HepG2 (cell line): ENCODE measurements around the gene RAI14. TPM values are rescaled to one million over a fixed set of nuclear protein-coding genes. Genes with fewer than 3 reads are reported as not detected.

Experiments
- ATAC-seq: fragments of 200-7000 bp; cut with Tn5 transposase; 3 replicates; pipeline ENCODE4 v1.9.1; 2020; ENCODE audit warnings: mild to moderate bottlenecking, moderate library complexity
- BruUV-seq: library from RNA; stranded (reverse); fragments of 400-500 nt; replicated peaks from 2 replicates; lab custom pipeline; 2021; lab: Mats Ljungman, UMichigan
- CTCF ChIA-PET: fragments of 300-600 bp; formaldehyde crosslinking; extraction: SDS; loops from one replicate; lab custom pipeline; 2021; ENCODE audit warnings: low total read pairs, inconsistent platforms, low intra/inter-chr PET ratio; lab: Yijun Ruan, JAX
- POLR2A ChIA-PET: fragments of 350-600 bp; sonication (Branson Sonifier 250); formaldehyde crosslinking; loops from one replicate; lab custom pipeline; 2020; ENCODE audit warnings: antibody characterized with exemption, inconsistent platforms; lab: Yijun Ruan, JAX
- DNase-seq: peaks from one replicate; pipeline ENCODE4 v3.0.0-alpha.2; 2015; ENCODE audit warnings: low spot score
- FAIRE-seq: peaks from 3 replicates; lab custom pipeline; 2011; peaks lifted over from hg19 to GRCh38; lab: Jason Lieb, UNC
- H2AFZ ChIP-seq: one replicate; pipeline ENCODE4 v1.6.1; 2011; ENCODE audit warnings: low read length, inconsistent platforms
- H3K27ac ChIP-seq: fragments of 300-600 bp; 3 replicates; pipeline ENCODE4 v1.8.0; 2011; ENCODE audit warnings: mixed run types, mild to moderate bottlenecking, mixed read lengths, low read length, inconsistent platforms; ENCODE audit not compliant: insufficient read depth; ENCODE audit errors: extremely low read length
- H3K27me3 ChIP-seq, 2 experiments: fragments of 200-600 bp in 1 of 2; 2 replicates in 1 of 2; 3 replicates in 1 of 2; pipeline versions ENCODE4 v1.6.0 to v1.8.0; 2011; ENCODE audit warnings: low read length in 2 of 2, mild to moderate bottlenecking in 2 of 2, moderate library complexity in 2 of 2, inconsistent platforms in 1 of 2; ENCODE audit not compliant: insufficient read depth in 2 of 2, control insufficient read depth in 1 of 2
- H3K36me3 ChIP-seq, 2 experiments: fragments of 200-600 bp in 1 of 2; replicated peaks in 1 of 2; 2 replicates in 1 of 2; 3 replicates in 1 of 2; pipeline versions ENCODE4 v1.5.1 to v1.8.0; 2011; ENCODE audit warnings: low read length in 2 of 2, inconsistent platforms in 1 of 2; ENCODE audit not compliant: insufficient read depth in 2 of 2, control insufficient read depth in 1 of 2
- H3K4me1 ChIP-seq: 2 replicates; pipeline ENCODE4 v1.5.1; 2012; ENCODE audit warnings: low read length, inconsistent platforms; ENCODE audit not compliant: insufficient read depth
- H3K4me2 ChIP-seq: 2 replicates; pipeline ENCODE4 v1.6.0; 2011; ENCODE audit warnings: low read depth, low read length, inconsistent platforms
- H3K4me3 ChIP-seq, 3 experiments: fragments of 200-600 bp in 1 of 3; sonication (generic), shearing (Covaris generic) in 1 of 3; replicated peaks in 1 of 3; 2 replicates each; pipeline ENCODE4 v1.5.1; 2011 to 2016; ENCODE audit warnings: low read length in 3 of 3, inconsistent platforms in 2 of 3, low read depth in 2 of 3, mild to moderate bottlenecking in 2 of 3, control low read depth in 1 of 3, mixed read lengths in 1 of 3; ENCODE audit not compliant: insufficient read depth in 1 of 3
- H3K79me2 ChIP-seq: one replicate; pipeline ENCODE4 v1.6.1; 2011; ENCODE audit warnings: low read length, inconsistent platforms; ENCODE audit not compliant: insufficient read depth
- H3K9ac ChIP-seq: 2 replicates; pipeline ENCODE4 v1.6.0; 2011; ENCODE audit warnings: mild to moderate bottlenecking, low read depth, low read length, inconsistent platforms; ENCODE audit not compliant: insufficient read depth
- H3K9me3 ChIP-seq: 2 replicates; pipeline ENCODE4 v1.5.1; 2012; ENCODE audit warnings: mild to moderate bottlenecking, low read length
- H4K20me1 ChIP-seq: 2 replicates; pipeline ENCODE4 v1.6.0; 2011; ENCODE audit warnings: inconsistent platforms, mild to moderate bottlenecking, low read length, moderate library complexity; ENCODE audit not compliant: insufficient read depth
- ARNTL ChIP-seq: sonication (generic); formaldehyde crosslinking; IDR thresholded peaks from 2 replicates; pipeline ENCODE4 v1.4.0; 2020; ENCODE audit warnings: mild to moderate bottlenecking, missing genetic modification reagents
- ATF6 ChIP-seq: sonication (generic); formaldehyde crosslinking; conservative IDR thresholded peaks from 2 replicates; pipeline ENCODE4 v1.4.0; 2020; ENCODE audit warnings: missing genetic modification reagents
- DMTF1 ChIP-seq: sonication (generic); formaldehyde crosslinking; IDR thresholded peaks from 2 replicates; pipeline ENCODE4 v1.4.0; 2020; ENCODE audit warnings: mild to moderate bottlenecking, missing genetic modification reagents
- FOXA1 ChIP-seq, 2 experiments: fragments of 450-650 bp in 1 of 2; sonication (generic) in 1 of 2; formaldehyde crosslinking in 1 of 2; IDR thresholded peaks; 2 replicates each; pipeline versions ENCODE4 v1.4.0 to v1.6.1; 2016 to 2020; ENCODE audit warnings: missing genetic modification reagents in 1 of 2
- ISL2 ChIP-seq: sonication (generic); formaldehyde crosslinking; IDR thresholded peaks from 2 replicates; pipeline ENCODE4 v1.5.0; 2020; ENCODE audit warnings: missing genetic modification reagents
- JDP2 ChIP-seq: sonication (generic); formaldehyde crosslinking; IDR thresholded peaks from 2 replicates; pipeline ENCODE4 v1.8.1; 2022; ENCODE audit warnings: missing genetic modification reagents, borderline replicate concordance
- NR2F6 ChIP-seq, 2 experiments: IDR thresholded peaks; 2 replicates each; pipeline ENCODE4 v1.6.1; 2016; ENCODE audit warnings: antibody characterized with exemption in 1 of 2, mild to moderate bottlenecking in 1 of 2
- RARG ChIP-seq: sonication (generic); formaldehyde crosslinking; IDR thresholded peaks from 2 replicates; pipeline ENCODE4 v1.4.0; 2020; ENCODE audit warnings: low read depth, mild to moderate bottlenecking, missing genetic modification reagents
- RFX5 ChIP-seq: IDR thresholded peaks from 2 replicates; pipeline ENCODE4 v1.6.1; 2011; ENCODE audit warnings: low read depth, low read length, improper control_type of control experiment
- RFXANK ChIP-seq: IDR thresholded peaks from 2 replicates; pipeline ENCODE4 v1.6.1; 2016
- SRSF1 ChIP-seq: fragments of 200-400 bp; formaldehyde crosslinking; optimal IDR thresholded peaks from 2 replicates; pipeline ENCODE3; 2017; ENCODE audit warnings: mild to moderate bottlenecking, low read depth, low read length, moderate library complexity
- TCF7L2 ChIP-seq: IDR thresholded peaks from 2 replicates; pipeline ENCODE4 v1.6.1; 2011; ENCODE audit warnings: mild to moderate bottlenecking, low read depth, low read length, moderate library complexity
- ZBTB38 ChIP-seq: sonication (generic); formaldehyde crosslinking; IDR thresholded peaks from 2 replicates; pipeline ENCODE4 v1.5.1; 2020; ENCODE audit warnings: mild to moderate bottlenecking, missing genetic modification reagents
- ZBTB7A ChIP-seq: sonication (generic); formaldehyde crosslinking; IDR thresholded peaks from 2 replicates; pipeline ENCODE4 v1.8.0; 2022; ENCODE audit warnings: mild to moderate bottlenecking, missing genetic modification reagents
- ZNF280D ChIP-seq: sonication (generic); formaldehyde crosslinking; IDR thresholded peaks from 2 replicates; pipeline ENCODE4 v1.5.1; 2020; ENCODE audit warnings: mild to moderate bottlenecking, missing genetic modification reagents
- ZNF713 ChIP-seq: sonication (generic); formaldehyde crosslinking; IDR thresholded peaks from 2 replicates; pipeline ENCODE4 v1.4.0; 2020; ENCODE audit warnings: mild to moderate bottlenecking, missing genetic modification reagents
- ZNF749 ChIP-seq: sonication (generic); formaldehyde crosslinking; IDR thresholded peaks from 2 replicates; pipeline ENCODE4 v1.8.0; 2022; ENCODE audit warnings: mild to moderate bottlenecking, missing genetic modification reagents, moderate library complexity, borderline replicate concordance
- WGBS: methylation state at CpG from one replicate; pipeline ENCODE4 v1.1.6; 2017; ENCODE audit warnings: low lambda C conversion rate; 5-methylcytosine and 5-hydroxymethylcytosine counted together
- in situ Hi-C: cut with HindIII; loops from 2 replicates; pipeline ENCODE4 v1.10.0; 2017; ENCODE audit warnings: low pct_unique_long_range_greater_than_20kb; ENCODE audit not compliant: extremely low pct_ligation_motif_present
- intact Hi-C: fragments of 100-400 bp; cut with micrococcal nuclease; formaldehyde crosslinking; loops from one replicate; pipeline ENCODE4 v1.10.0; 2022; ENCODE audit not compliant: unreplicated experiment
- polyA plus RNA-seq, 8 experiments: library from polyadenylated mRNA; depleted of rRNA in 3 of 8; stranded (reverse) in 7 of 8; unstranded in 1 of 8; fragments of >200 nt; fragmentation: Illumina TruSeq in 4 of 8; extraction: Trizol in 4 of 8; gene quantifications; 2 replicates each; pipeline versions ENCODE4 v1.2.1 to v1.2.3, GENCODE V29; 2011 to 2016; ENCODE audit warnings: low read depth in 4 of 8, missing spikeins in 1 of 8, mixed read lengths in 1 of 8; ENCODE audit not compliant: insufficient read depth in 1 of 8
- total RNA-seq, 5 experiments: library from RNA; depleted of rRNA; stranded (reverse); fragments of >200 nt; fragmentation: Illumina TruSeq; extraction: Trizol; gene quantifications; 2 replicates each; pipeline ENCODE4 v1.2.3, GENCODE V29; 2016; ENCODE audit warnings: low read depth in 1 of 5

The RAI14 gene
- total and polyA plus RNA-seq, 2 of the 13 experiments (the other 11 are each of a cell fraction or from before 2014, with no cell fraction given): 12.6 to 18.2 TPM

- in situ Hi-C loops: no loop called here
- H4K20me1 ChIP-seq: no peaks in the 10 kb centered on the region
- FAIRE-seq: no peak
- peaks cover 23% of the 10 kb centered on the region for H3K4me1 ChIP-seq
- H3K9ac ChIP-seq: no peak overlapping the region
- POLR2A ChIA-PET: interaction anchor here (1.2 kb wide), 1 partner anchor 103 kb away, joined by 3 read pairs; the partner anchor contains the start of gene TTC23L
- no peaks in the 10 kb centered on the region for H3K79me2 ChIP-seq
- H3K36me3 ChIP-seq: no peaks in the 10 kb centered on the region; a peak in 1 of 5 replicates
- no peak overlapping the region for H2AFZ ChIP-seq
- no peaks in the 10 kb centered on the region for H3K9me3 ChIP-seq
- no peak overlapping the region for H3K4me3 ChIP-seq
- BruUV-seq: no TSS peak
- 98% methylated on average over 19 of the region's 19 CpGs for WGBS
- intact Hi-C loops: loop anchor here (5.0 kb wide), 1 partner anchor 248 kb away; no protein-coding TSS in a partner anchor
- no peak overlapping the region for H3K27ac ChIP-seq
- H3K4me2 ChIP-seq: no peak overlapping the region
- DNase-seq: no peak
- CTCF ChIA-PET: no interaction called here
- no peak for ATAC-seq
- no peaks in the 10 kb centered on the region for H3K27me3 ChIP-seq
- no peak for TF ChIP-seq NR2F6 (IDR thresholded peaks at IDR 0.05)
- no peak for TF ChIP-seq NR2F6 (CRISPR knock-in tag; IDR thresholded peaks at IDR 0.05)
- no peak for TF ChIP-seq ZBTB38 (CRISPR knock-in tag)
- TF ChIP-seq SRSF1: no peak
- TF ChIP-seq ATF6 (CRISPR knock-in tag): no peak
- no peak for TF ChIP-seq DMTF1 (CRISPR knock-in tag)
- no peak for TF ChIP-seq JDP2
- no peak for TF ChIP-seq ZNF713 (CRISPR knock-in tag)
- no peak for TF ChIP-seq ISL2 (CRISPR knock-in tag)
- no peak for TF ChIP-seq ZNF280D (CRISPR knock-in tag)
- TF ChIP-seq ARNTL (CRISPR knock-in tag): no peak
- TF ChIP-seq RARG (CRISPR knock-in tag): no peak
- no peak for TF ChIP-seq RFXANK
- TF ChIP-seq TCF7L2: no peak
- no peak for TF ChIP-seq RFX5
- TF ChIP-seq ZBTB7A (CRISPR knock-in tag): no peak
- TF ChIP-seq ZNF749 (CRISPR knock-in tag): no peak
- TF ChIP-seq FOXA1 (IDR thresholded peaks at IDR 0.05): no peak
- TF ChIP-seq FOXA1 (CRISPR knock-in tag; IDR thresholded peaks at IDR 0.05): no peak
Measured at GRCh38 chr5:34735491-34736426, 79.6 kb downstream of the RAI14 start.
